Liver (tissue), 3 donors: Measurements from ENCODE around the gene TATDN2.

ENCODE experiments used
- ATF3 ChIP-seq: IDR thresholded peaks from 2 replicates; pipeline ENCODE4 v1.6.1; 2016; ENCODE audit warnings: antibody characterized with exemption
- CTCF ChIP-seq: fragments of 150-350 bp; IDR thresholded peaks from 2 replicates; pipeline ENCODE4 v1.5.1; 2017; ENCODE audit warnings: improper control_type of control experiment, low read depth, low read length; ENCODE audit not compliant: missing input control
- GABPA ChIP-seq, 2 donors: IDR thresholded peaks in 1 of 2; conservative IDR thresholded peaks in 1 of 2; 2 replicates each; pipeline ENCODE4 v1.6.1; 2016; ENCODE audit warnings: antibody characterized with exemption in 2 of 2, mild to moderate bottlenecking in 1 of 2, moderate library complexity in 1 of 2
- JUND ChIP-seq, 2 donors: IDR thresholded peaks; 2 replicates each; pipeline ENCODE4 v1.6.1; 2016; ENCODE audit warnings: antibody characterized with exemption in 2 of 2
- RAD21 ChIP-seq, 2 donors: IDR thresholded peaks; 2 replicates each; pipeline ENCODE4 v1.6.1; 2016; ENCODE audit warnings: antibody characterized with exemption in 2 of 2, mild to moderate bottlenecking in 2 of 2
- REST ChIP-seq: IDR thresholded peaks from 2 replicates; pipeline ENCODE4 v1.6.1; 2016; ENCODE audit warnings: antibody characterized with exemption, mild to moderate bottlenecking
- SP1 ChIP-seq: IDR thresholded peaks from 2 replicates; pipeline ENCODE4 v1.6.1; 2018; ENCODE audit warnings: antibody characterized with exemption, mild to moderate bottlenecking
- TAF1 ChIP-seq: conservative IDR thresholded peaks from 2 replicates; pipeline ENCODE4 v1.6.1; 2016; ENCODE audit warnings: antibody characterized with exemption, mild to moderate bottlenecking
- YY1 ChIP-seq: IDR thresholded peaks from 2 replicates; pipeline ENCODE4 v1.6.1; 2016; ENCODE audit warnings: antibody characterized with exemption, mild to moderate bottlenecking
- ZBTB33 ChIP-seq: IDR thresholded peaks from 2 replicates; pipeline ENCODE4 v1.6.1; 2016; ENCODE audit warnings: antibody characterized with exemption
- donor health status: healthy.
- donor health status: healthy.

GRCh38 chr3:10322352-10322710 is 74.1 kb downstream of the TATDN2 start:
- no peak for TF ChIP-seq REST
- peak; percentile 49 for TF ChIP-seq CTCF
- no peak for TF ChIP-seq GABPA (IDR thresholded peaks at IDR 0.05 in 1 of 2, conservative IDR thresholded peaks at IDR 0.05 in 1 of 2)
- TF ChIP-seq YY1: no peak
- TF ChIP-seq RAD21 (IDR thresholded peaks at IDR 0.05): peak; percentile 59 to 76
- TF ChIP-seq JUND (IDR thresholded peaks at IDR 0.05): no peak
- no peak for TF ChIP-seq SP1
- TF ChIP-seq TAF1: no peak
- no peak for TF ChIP-seq ATF3
- no peak for TF ChIP-seq ZBTB33
